GM18526 (cell line): ENCODE measurements around the gene DNAJB11.

Experiments used
- POLR2A ChIP-seq: IDR thresholded peaks from 3 replicates; pipeline ENCODE4 v1.6.1; 2011; ENCODE audit not compliant: insufficient read length; ENCODE audit errors: extremely low read depth

Gene DNAJB11

DNA sequence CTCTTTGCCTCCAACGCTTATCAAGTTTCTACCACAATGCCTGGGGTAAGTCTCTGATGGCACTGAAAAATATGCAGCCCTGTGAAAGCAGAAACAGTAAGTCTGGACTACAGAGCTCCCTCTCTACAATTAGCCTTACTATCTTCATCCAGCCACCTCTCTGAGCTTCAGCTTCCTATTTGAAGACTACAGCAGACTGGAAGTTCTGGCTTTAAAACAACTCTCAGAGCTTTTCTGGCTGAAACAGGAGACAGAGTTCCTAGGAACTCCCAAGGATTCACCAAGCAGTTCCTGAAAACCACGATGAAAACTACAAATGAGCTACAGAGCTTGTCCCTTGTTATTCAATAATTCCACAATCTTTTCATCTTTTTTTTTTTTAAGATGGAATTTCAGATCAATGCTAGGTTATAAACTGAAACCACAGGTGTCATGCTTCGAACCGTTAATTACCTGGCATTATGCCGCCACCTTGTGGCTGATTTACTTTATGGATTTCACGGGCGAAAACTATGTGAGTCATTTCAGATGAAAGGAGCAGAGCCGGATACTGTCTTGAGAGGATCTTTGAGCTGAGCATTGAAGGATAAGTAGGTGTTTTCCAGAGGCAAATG, 30.2 kb upstream of the DNAJB11 start:
- TF ChIP-seq POLR2A, result no peak

DNA sequence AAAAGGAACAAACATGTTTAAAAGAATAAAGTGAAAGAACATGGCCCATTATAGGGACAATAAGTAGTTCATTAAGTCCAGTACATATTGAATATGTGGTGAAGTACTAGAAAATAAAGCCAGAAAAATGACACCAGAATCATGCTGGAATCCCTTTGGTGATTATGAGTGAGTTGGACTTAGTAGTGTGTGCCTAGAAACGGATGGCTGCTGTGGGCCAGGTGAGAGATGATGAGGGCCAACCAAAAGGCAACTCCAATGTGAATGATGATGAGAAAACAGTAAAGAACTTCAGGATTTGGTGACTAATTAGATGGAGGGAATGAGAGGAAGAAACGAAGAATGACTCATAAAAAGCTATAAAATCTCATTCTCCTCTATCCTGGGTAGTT, 29.7 kb upstream of the DNAJB11 start:
- no peak for TF ChIP-seq POLR2A

GRCh38 chr3:186544281-186544680, 26.2 kb upstream of the DNAJB11 start, which contains the start of gene CRYGS:
TSS of gene CRYGS (minus strand) at chr3:186544380. CDS start at chr3:186544326, 54 bp downstream.
- TF ChIP-seq POLR2A, result no peak

DNA sequence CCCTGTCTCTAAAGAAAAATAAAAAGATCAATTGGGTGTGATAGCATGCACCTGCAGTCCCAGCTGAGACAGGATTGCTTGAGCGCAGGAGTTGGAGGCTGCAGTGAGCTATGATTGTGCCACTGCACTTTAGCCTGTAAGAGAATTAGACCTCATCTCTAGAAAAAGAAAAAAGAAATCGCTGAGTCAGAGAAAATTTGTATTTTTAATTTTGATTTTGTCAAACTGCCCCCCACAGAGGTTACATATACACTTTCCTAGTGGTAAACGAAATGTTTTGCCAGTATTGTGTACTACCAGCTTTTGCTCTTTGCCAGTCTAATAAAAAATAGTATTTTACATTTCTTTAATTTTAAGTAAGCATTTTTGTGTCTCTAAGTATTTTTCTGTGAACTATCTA, 21.0 kb upstream of the DNAJB11 start:
- TF ChIP-seq POLR2A, result no peak

- no peak for TF ChIP-seq POLR2A
These were observed 19.1 kb upstream of the DNAJB11 start for GRCh38 chr3:186551387-186551786.

DNA sequence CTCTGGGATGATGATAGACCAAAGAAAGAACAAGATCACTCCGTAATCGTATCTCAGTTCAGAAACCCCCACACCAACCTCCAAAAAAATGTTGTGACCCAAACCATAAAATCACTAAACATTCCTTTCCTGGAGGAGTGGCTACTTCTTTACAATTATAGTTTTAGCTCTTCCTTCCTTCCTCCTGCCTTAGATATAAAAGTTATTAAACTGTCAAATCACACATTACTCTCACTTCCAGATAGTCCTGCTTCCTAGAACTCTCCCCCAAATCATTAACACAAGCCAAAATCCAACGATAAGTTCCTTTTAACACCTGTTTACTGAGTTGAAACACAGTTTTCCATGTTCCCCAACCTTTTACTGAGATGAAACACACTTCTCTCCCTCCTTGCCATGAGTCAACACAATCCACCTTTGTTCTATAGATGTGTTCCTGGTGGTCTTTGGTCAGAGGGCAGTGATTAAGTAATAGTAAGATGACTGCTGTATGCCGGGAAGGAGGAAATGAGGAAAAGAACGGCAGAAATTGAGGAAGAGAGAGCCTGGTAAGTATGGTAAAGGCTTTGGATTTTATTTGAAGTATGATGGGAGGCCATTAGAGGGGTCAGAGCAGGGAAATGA, 18.0 kb upstream of the DNAJB11 start:
- no peak for TF ChIP-seq POLR2A

DNA sequence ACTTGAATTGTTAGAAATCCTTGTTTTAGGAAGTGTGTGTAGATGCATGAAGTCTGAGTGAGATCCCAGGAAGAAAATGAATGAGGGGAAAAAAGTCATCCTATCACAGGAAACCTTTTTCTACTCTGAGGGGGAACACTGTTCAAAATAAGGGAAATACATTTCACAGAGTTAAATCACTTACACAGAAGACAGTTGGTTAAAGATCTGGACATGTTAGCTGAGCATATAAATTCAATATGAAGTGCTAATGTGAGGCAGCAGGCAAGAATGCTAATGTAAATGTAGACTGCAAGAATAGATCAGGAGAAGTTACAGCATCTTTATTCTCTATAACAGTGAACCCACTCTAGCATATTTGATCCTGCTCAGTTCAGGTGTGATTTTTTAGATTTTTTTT, 5.9 kb upstream of the DNAJB11 start:
- TF ChIP-seq POLR2A, result no peak

GRCh38 chr3:186566772-186567071, 3.8 kb upstream of the DNAJB11 start:
- no peak for TF ChIP-seq POLR2A

DNA sequence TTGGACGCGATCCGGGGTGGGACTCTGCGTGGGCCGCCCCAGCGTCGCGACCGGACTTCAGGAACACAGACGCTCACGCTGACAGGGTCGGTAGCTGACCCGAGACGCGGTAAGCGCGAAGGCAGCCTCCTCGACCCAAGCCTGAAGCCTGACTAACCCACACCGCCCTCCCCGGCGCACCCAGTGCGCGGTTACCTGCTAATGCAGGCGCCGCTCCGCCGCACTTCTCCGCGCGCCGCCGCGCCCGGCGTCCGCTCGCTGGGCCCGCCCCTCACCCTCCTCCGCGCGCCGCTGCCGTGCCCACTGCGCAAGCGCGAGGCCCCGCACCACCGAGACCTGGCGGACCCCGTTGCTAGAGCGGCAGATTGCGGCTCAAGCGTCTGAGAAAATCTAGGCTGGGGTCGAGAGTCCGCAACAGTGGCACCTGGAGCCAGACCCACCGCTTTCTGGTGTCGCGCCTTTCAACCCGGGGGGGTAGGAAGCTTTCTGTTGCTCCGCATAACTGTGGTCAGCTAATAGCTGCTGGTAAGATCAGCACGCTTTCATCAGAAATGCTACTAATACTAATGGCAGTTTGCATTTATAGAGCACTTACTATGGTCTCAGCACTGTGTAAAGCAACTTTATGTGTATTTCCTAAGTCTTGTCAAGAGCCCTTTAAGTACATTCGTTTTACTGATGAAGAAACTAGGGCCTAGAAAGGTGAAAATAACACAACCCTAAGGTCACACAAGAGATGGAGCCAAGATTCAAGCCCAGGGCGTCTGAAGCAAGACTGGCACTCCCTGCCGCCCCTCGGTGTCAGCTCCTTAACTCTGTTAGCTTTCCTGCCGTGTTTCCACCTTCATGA, 3.2 kb upstream of the DNAJB11 start, which contains the start of gene TBCCD1:
Gene TBCCD1, minus strand, starts transcription at position 268 of the 850 bp plus-strand sequence. CDS start 3,010 bp downstream, outside the sequence.
- peak; percentile 97 for TF ChIP-seq POLR2A

DNA sequence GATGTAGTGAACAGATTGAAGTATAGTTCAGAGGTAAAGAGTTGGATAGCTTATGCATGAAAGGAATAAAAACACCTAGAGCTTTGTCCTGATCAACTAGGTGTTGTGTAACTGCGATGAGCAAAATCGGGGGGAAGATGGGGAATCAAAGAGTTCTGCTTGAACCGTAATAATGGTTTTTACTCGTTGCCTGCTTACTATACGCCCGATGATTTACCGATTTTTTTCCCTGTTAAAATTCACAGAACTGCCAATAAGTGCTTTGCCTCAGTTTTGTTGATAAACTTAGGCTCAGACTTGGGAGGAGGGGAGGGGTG, 783 bp upstream of the DNAJB11 start:
- TF ChIP-seq POLR2A, result no peak

DNA sequence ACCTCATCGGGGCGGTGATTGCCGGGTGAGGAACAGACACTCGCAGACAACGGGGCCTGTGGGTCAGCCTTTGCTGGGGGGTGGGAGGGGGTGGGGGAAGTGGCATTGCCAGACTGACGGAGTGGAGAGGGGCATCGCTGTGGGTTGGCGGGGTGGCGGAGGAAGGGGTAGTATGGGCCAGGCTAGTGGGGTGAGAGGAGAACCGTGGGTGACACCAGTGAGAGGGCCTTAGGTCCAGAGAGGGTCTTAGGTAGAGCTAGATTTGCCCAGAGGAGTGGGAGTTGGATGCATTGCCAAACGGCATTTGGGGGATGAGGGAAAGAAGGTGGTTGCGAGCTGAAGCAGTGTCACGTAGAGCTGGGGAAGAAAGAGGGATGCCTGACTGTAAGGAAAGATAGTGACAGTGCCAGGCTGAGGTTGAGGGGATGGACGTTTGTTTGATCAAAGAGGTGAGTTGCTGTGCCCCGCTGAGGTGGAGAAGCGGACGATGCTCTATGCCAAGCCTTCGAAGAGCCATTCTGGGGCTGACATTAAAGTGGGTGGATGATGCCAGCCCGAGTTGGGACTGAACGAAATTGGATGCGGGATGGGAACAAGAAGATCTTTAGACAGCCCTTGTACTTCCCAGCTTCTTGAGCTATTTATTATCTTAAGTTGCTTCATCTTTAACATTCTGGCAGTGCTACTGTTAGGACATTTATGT, 572 bp downstream of the DNAJB11 start:
- no peak for TF ChIP-seq POLR2A

- TF ChIP-seq POLR2A, result no peak
These were observed 1.1 kb downstream of the DNAJB11 start for GRCh38 chr3:186571644-186572013.

- TF ChIP-seq POLR2A, result no peak
These were observed 7.0 kb downstream of the DNAJB11 start for GRCh38 chr3:186577521-186577920.

GRCh38 chr3:186580785-186581184, 10.3 kb downstream of the DNAJB11 start:
- no peak for TF ChIP-seq POLR2A

DNA sequence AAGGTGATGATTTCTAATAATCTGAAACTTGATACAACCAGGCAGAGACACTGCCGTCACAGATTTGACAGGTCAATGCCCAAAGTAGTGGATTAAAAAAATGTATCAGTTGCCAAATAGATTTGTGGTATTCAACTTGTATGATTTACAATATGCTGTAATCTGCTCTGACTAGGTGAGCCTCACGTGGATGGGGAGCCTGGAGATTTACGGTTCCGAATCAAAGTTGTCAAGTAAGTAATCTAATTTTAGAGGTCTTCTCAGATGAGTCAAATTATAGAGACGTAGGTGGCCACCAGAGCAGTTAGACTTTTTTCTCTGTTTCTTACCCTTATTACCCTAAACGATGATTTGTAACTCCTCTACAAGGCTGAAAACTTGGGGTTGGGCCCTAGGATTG, 12.0 kb downstream of the DNAJB11 start:
- no peak for TF ChIP-seq POLR2A

DNA sequence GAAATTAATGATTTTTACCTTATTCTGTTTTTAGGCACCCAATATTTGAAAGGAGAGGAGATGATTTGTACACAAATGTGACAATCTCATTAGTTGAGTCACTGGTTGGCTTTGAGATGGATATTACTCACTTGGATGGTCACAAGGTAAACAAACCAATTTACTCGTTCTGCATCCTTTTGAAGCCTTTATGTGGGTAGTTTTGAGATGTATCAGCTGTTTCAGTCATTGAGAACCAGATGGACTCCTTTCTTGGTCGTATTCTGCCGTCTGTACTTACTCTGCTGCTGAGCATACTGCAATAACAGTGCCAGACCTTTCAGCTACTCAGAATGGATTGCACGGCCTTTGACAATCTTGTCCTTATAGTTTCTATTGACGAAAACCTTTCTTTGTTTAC, 13.3 kb downstream of the DNAJB11 start:
- no peak for TF ChIP-seq POLR2A
